Upper lobe of left lung (tissue), 4 donors: ENCODE measurements around the gene UMAD1.

Experiments
- CTCF ChIP-seq, 6 experiments: fragments of 450-650 bp in 4 of 6; fragments of 200-600 bp in 2 of 6; sonication (generic) in 2 of 6; IDR thresholded peaks; one replicate each; pipeline ENCODE4 v1.5.1; 2016 to 2019; ENCODE audit warnings: antibody characterized with exemption in 6 of 6
- EP300 ChIP-seq, 4 donors: sonication (generic); formaldehyde crosslinking; IDR thresholded peaks; one replicate each; pipeline ENCODE4 v1.5.1; 2017; ENCODE audit warnings: antibody characterized with exemption in 4 of 4, control low read depth in 2 of 4
- POLR2A ChIP-seq, 4 donors: fragments of 450-650 bp; IDR thresholded peaks; one replicate each; pipeline ENCODE4 v1.5.1; 2016 to 2017; ENCODE audit warnings: antibody characterized with exemption in 4 of 4, mild to moderate bottlenecking in 2 of 4
- POLR2AphosphoS5 ChIP-seq, 2 donors: sonication (generic); formaldehyde crosslinking; IDR thresholded peaks; one replicate each; pipeline ENCODE4 v1.5.1; 2017; ENCODE audit warnings: antibody characterized with exemption in 2 of 2

GRCh38 chr7:7816816-7817536 is 176.4 kb downstream of the UMAD1 start:
- no peak for TF ChIP-seq CTCF (IDR thresholded peaks at IDR 0.05)
- TF ChIP-seq POLR2AphosphoS5 (IDR thresholded peaks at IDR 0.05): no peak
- TF ChIP-seq POLR2A (IDR thresholded peaks at IDR 0.05): no peak
- TF ChIP-seq EP300 (IDR thresholded peaks at IDR 0.05): no peak
